ENCODE data around the gene BORCS5. TPM values are rescaled to one million over a fixed set of nuclear protein-coding genes. Genes with fewer than 3 reads are reported as not detected.

Gene BORCS5
- total and polyA plus RNA-seq, 2 donors (not counting 1 experiment from before 2014, with no cell fraction given), result 11.9 to 46.2 TPM

DNA sequence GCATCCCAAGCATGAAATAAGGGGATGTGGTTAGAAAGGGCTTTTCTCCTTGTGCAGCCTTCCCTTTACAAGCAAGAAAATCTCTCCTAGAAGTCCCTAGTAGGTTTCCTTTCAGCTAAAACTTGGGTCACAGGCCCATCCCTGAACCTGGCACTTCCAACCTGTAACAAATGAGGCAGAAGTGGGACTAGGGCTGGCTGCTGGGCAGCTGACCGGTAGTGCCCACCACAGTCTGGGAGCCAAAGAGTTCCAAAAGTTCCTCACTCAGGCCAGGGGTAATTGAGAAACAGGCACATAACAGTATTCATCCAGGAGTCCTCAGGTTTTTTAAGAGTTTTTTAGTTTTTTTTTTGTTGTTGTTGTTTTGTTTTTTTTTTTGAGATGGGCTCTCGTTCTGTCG, 30.6 kb upstream of the BORCS5 start:
- H3K27me3 ChIP-seq (replicated peaks in 1 of 4; ENCODE audit: control extremely low read depth in 1 of 4, control insufficient read depth in 3 of 4, insufficient read depth in 4 of 4, low read length in 3 of 4), result no peaks in the 10 kb centered on the region
- ChIA-PET POLR2A (no interaction called here), CTCF (interaction anchor here (0.9 to 3.9 kb wide), 6 partner anchors 9 to 771 kb away, joined by 3 to 26 read pairs (median 9); no protein-coding TSS in a partner anchor)
- H3K27ac Mint-ChIP-seq, result no peak overlapping the region
- no peak overlapping the region for H3K4me2 ChIP-seq (replicated peaks; ENCODE audit: low read depth, low read length, poor library complexity, severe bottlenecking)
- H3K9me3 ChIP-seq (ENCODE audit: control extremely low read depth in 1 of 3, control insufficient read depth in 2 of 3, insufficient read depth in 1 of 3, low read length in 2 of 3), result no peaks in the 10 kb centered on the region
- H3K79me2 ChIP-seq (ENCODE audit: control insufficient read depth, insufficient read depth, low read length), result no peaks in the 10 kb centered on the region
- ATAC-seq (ENCODE audit: low read depth) (no peak), DNase-seq (no peak)
- H2AFZ ChIP-seq (ENCODE audit: insufficient read depth, low read depth, low read length, poor library complexity, severe bottlenecking), result no peak overlapping the region
- peaks cover 28% of the 10 kb centered on the region for H3K27me3 Mint-ChIP-seq
- H3K36me3 ChIP-seq (replicated peaks in 1 of 2; ENCODE audit: control extremely low read depth in 1 of 2, control insufficient read depth in 1 of 2, extremely low read depth in 1 of 2, insufficient read depth in 2 of 2, low read length in 1 of 2), result no peaks in the 10 kb centered on the region
- H3K9ac ChIP-seq (ENCODE audit: low read length), result no peak overlapping the region
- TF ChIP-seq, protein P1, sequence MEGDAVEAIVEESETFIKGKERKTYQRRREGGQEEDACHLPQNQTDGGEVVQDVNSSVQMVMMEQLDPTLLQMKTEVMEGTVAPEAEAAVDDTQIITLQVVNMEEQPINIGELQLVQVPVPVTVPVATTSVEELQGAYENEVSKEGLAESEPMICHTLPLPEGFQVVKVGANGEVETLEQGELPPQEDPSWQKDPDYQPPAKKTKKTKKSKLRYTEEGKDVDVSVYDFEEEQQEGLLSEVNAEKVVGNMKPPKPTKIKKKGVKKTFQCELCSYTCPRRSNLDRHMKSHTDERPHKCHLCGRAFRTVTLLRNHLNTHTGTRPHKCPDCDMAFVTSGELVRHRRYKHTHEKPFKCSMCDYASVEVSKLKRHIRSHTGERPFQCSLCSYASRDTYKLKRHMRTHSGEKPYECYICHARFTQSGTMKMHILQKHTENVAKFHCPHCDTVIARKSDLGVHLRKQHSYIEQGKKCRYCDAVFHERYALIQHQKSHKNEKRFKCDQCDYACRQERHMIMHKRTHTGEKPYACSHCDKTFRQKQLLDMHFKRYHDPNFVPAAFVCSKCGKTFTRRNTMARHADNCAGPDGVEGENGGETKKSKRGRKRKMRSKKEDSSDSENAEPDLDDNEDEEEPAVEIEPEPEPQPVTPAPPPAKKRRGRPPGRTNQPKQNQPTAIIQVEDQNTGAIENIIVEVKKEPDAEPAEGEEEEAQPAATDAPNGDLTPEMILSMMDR (IDR thresholded peaks at IDR 0.05), result no peak
- no peak for TF ChIP-seq EZH2 (IDR thresholded peaks at IDR 0.05; ENCODE audit: borderline replicate concordance, insufficient read depth, low read depth, low read length, poor library complexity, severe bottlenecking)
- H3K4me1 ChIP-seq (ENCODE audit: control insufficient read depth in 2 of 2, insufficient read depth in 2 of 2, low read length in 2 of 2), result no peaks in the 10 kb centered on the region
- H4K20me1 ChIP-seq (ENCODE audit: control insufficient read depth, insufficient read depth, low read length, poor library complexity, severe bottlenecking), result no peaks in the 10 kb centered on the region
- H3K9me3 Mint-ChIP-seq (ENCODE audit: insufficient read depth), result no peaks in the 10 kb centered on the region
- H3K4me1 Mint-ChIP-seq, result peaks cover 2% of the 10 kb centered on the region
- H3K27ac ChIP-seq (ENCODE audit: low read length in 2 of 2), result no peak overlapping the region
- H3K4me3 Mint-ChIP-seq, result no peak overlapping the region
- intact Hi-C loops (cut with micrococcal nuclease), result loop anchor here (5.0 kb wide), 1 partner anchor 294 kb away; no protein-coding TSS in a partner anchor
- no peak overlapping the region for H3K4me3 ChIP-seq (ENCODE audit: control extremely low read depth in 1 of 5, extremely low read depth in 1 of 5, insufficient read depth in 1 of 5, low read depth in 2 of 5, low read length in 4 of 5)
- 88% methylated on average over 1 of the region's 3 CpGs for WGBS (ENCODE audit: insufficient coverage)

DNA sequence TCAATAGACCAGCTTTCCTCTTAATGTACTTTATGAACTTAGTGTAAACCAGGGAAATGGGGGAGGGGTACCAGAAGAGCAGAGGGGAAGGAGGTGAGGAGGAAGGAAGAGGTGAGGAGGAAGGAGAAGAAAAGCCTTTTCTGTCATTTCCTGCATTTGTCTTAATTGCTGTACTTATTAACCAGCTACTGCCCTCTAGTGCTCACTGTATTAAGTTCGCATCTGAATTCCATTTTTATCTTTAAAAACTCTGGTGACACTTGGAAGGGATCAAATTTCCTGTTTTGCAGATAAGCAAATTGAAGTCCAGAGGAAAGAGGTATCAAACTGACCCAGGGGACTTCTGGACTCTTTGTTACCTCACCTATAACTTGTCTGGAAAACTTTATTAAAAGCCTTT, 29.1 kb upstream of the BORCS5 start:
- Histone ChIP-seq H3K9me3 (ENCODE audit: control extremely low read depth in 1 of 3, control insufficient read depth in 2 of 3, insufficient read depth in 1 of 3, low read length in 2 of 3) (no peaks in the 10 kb centered on the region), H3K36me3 (replicated peaks in 1 of 2; ENCODE audit: control extremely low read depth in 1 of 2, control insufficient read depth in 1 of 2, extremely low read depth in 1 of 2, insufficient read depth in 2 of 2, low read length in 1 of 2) (no peaks in the 10 kb centered on the region), H3K9ac (ENCODE audit: low read length) (no peak overlapping the region), H2AFZ (ENCODE audit: insufficient read depth, low read depth, low read length, poor library complexity, severe bottlenecking) (peak overlapping the region; percentile 4), H4K20me1 (ENCODE audit: control insufficient read depth, insufficient read depth, low read length, poor library complexity, severe bottlenecking) (no peaks in the 10 kb centered on the region), H3K27me3 (replicated peaks in 1 of 4; ENCODE audit: control extremely low read depth in 1 of 4, control insufficient read depth in 3 of 4, insufficient read depth in 4 of 4, low read length in 3 of 4) (no peaks in the 10 kb centered on the region), H3K27ac (ENCODE audit: low read length in 2 of 2) (no peak overlapping the region), H3K79me2 (ENCODE audit: control insufficient read depth, insufficient read depth, low read length) (no peaks in the 10 kb centered on the region), H3K4me2 (replicated peaks; ENCODE audit: low read depth, low read length, poor library complexity, severe bottlenecking) (peak overlapping the region; percentile 3), H3K4me1 (ENCODE audit: control insufficient read depth in 2 of 2, insufficient read depth in 2 of 2, low read length in 2 of 2) (no peaks in the 10 kb centered on the region), H3K4me3 (ENCODE audit: control extremely low read depth in 1 of 5, extremely low read depth in 1 of 5, insufficient read depth in 1 of 5, low read depth in 2 of 5, low read length in 4 of 5) (no peak overlapping the region)
- DNase-seq (peak; percentile 63), ATAC-seq (ENCODE audit: low read depth) (peak; percentile 47)
- no peak for TF ChIP-seq EZH2 (IDR thresholded peaks at IDR 0.05; ENCODE audit: borderline replicate concordance, insufficient read depth, low read depth, low read length, poor library complexity, severe bottlenecking)
- TF ChIP-seq, protein P1 (IDR thresholded peaks at IDR 0.05), result peak; percentile 77
- Mint-ChIP-seq H3K4me1 (peaks cover 2% of the 10 kb centered on the region), H3K4me3 (no peak overlapping the region), H3K27me3 (peaks cover 25% of the 10 kb centered on the region), H3K9me3 (ENCODE audit: insufficient read depth) (no peaks in the 10 kb centered on the region), H3K27ac (no peak overlapping the region)
- POLR2A ChIA-PET, result no interaction called here
- WGBS (ENCODE audit: insufficient coverage), result 0% methylated on average over 1 of the region's 1 CpG
- CTCF ChIA-PET, result interaction anchor here (0.7 to 3.9 kb wide), 18 partner anchors 7 to 839 kb away, joined by 3 to 26 read pairs (median 5); partner anchors contain the start of genes BORCS5 and MANSC1
- intact Hi-C loops (cut with micrococcal nuclease), result loop anchor here (1.0 to 5.0 kb wide), 3 partner anchors 296 to 747 kb away; no protein-coding TSS in a partner anchor
